Psoas muscle (tissue), 8 donors: ENCODE data around the gene ATN1. TPM values are rescaled to one million over a fixed set of nuclear protein-coding genes. Genes with fewer than 3 reads are reported as not detected.

Source experiments
- ATAC-seq, 4 donors: fragments of 200-7000 bp; cut with Tn5 transposase; one replicate each; pipeline ENCODE4 v1.9.1; 2020; ENCODE audit warnings: moderate library complexity in 3 of 4, mild to moderate bottlenecking in 2 of 4
- DNase-seq, 2 donors: peaks; one replicate each; pipeline ENCODE4 v3.0.0-alpha.2; 2020
- H3K27ac ChIP-seq: fragments of 200-600 bp; one replicate; pipeline ENCODE4 v1.8.0; 2022
- H3K27me3 ChIP-seq, 3 donors: fragments of 200-600 bp in 1 of 3; one replicate each; pipeline versions ENCODE4 v1.6.1 to v1.8.0; 2013 to 2022; ENCODE audit warnings: low read length in 2 of 3, mild to moderate bottlenecking in 2 of 3, moderate library complexity in 1 of 3; ENCODE audit not compliant: insufficient read depth in 3 of 3
- H3K36me3 ChIP-seq, 2 donors: fragments of 200-600 bp in 1 of 2; one replicate each; pipeline versions ENCODE4 v1.6.1 to v1.8.0; 2013 to 2022; ENCODE audit warnings: low read depth in 1 of 2, mild to moderate bottlenecking in 1 of 2, moderate library complexity in 1 of 2; ENCODE audit not compliant: insufficient read depth in 1 of 2
- H3K4me1 ChIP-seq: fragments of 200-600 bp; one replicate; pipeline ENCODE4 v1.8.0; 2022
- H3K4me3 ChIP-seq: fragments of 200-600 bp; one replicate; pipeline ENCODE4 v1.8.0; 2022; ENCODE audit warnings: mild to moderate bottlenecking
- H3K9me3 ChIP-seq: fragments of 200-600 bp; one replicate; pipeline ENCODE4 v1.8.0; 2022
- CTCF ChIP-seq: fragments of 200-600 bp; IDR thresholded peaks from one replicate; pipeline ENCODE4 v1.8.0; 2022; ENCODE audit warnings: antibody characterized with exemption
- WGBS, 3 donors: extraction: QIAGEN DNeasy Blood & Tissue Kit; methylation state at CpG; one replicate each; pipeline versions ENCODE4 v1.1.6 to v1.1.7; 2013; 5-methylcytosine and 5-hydroxymethylcytosine counted together
- intact Hi-C, 2 donors: fragments of 100-400 bp; cut with DNase I; formaldehyde crosslinking; loops; one replicate each; pipeline versions ENCODE4 v1.11.0 to v1.14.2; 2022
- polyA plus RNA-seq, 3 donors: library from polyadenylated mRNA; stranded (reverse); fragments of 200-250 nt; gene quantifications; one replicate each; pipeline ENCODE4 v1.2.3, GENCODE V29; 2013
- total RNA-seq, 4 donors: library from RNA; stranded (reverse); fragmentation: NEBNext Ultra II Directional in 2 of 4; extraction: Animal tissue kit (Norgen Biotek cat#: 25700) in 2 of 4; gene quantifications; one replicate each; pipeline versions ENCODE4 v1.2.1 to v1.2.4, GENCODE V29; 2021 to 2023
- donor health status: healthy with polysubstance abuse.
- donor health status: DM: no; HTN: no; CAD: no; lungs with moderate emphysema.
- donor health status: Bipolar disorder and iron deficiency.
- donor health status: healthy.
- donor health status: DM: yes; HTN: yes; CAD: no.
- donor health status: DM: no; HTN: no; CAD: no.
- donor health status: DM: no; HTN: no; CAD: no.
- donor health status: DM: yes; HTN: yes; CAD: no.

The ATN1 gene
- total and polyA plus RNA-seq, 7 donors = 24.9 to 55.8 (median 46.0) TPM

GRCh38 chr12:6957741-6958608 lies 30.2 kb downstream of the ATN1 start:
- no peak for ATAC-seq
- DNase-seq = peak in 1 of 2 donors; percentile 45
- no peak for TF ChIP-seq CTCF
- Histone ChIP-seq H3K36me3 (no peaks in the 10 kb centered on the region), H3K9me3 (no peaks in the 10 kb centered on the region), H3K4me1 (peaks cover 10% of the 10 kb centered on the region), H3K27ac (peak overlapping the region; percentile 53), H3K4me3 (no peak overlapping the region), H3K27me3 (no peaks in the 10 kb centered on the region)
- WGBS, 3 donors = 85 to 89% (median 86%) methylated on average over 28 of the region's 28 CpGs
- intact Hi-C loops = no loop called here

GRCh38 chr12:6958609-6959057 lies 30.9 kb downstream of the ATN1 start:
- Histone ChIP-seq H3K9me3 (no peaks in the 10 kb centered on the region), H3K27me3 (no peaks in the 10 kb centered on the region), H3K27ac (peak overlapping the region; percentile 53), H3K36me3 (no peaks in the 10 kb centered on the region), H3K4me3 (no peak overlapping the region), H3K4me1 (peaks cover 10% of the 10 kb centered on the region)
- ATAC-seq (no peak), DNase-seq (peak in 1 of 2 donors; percentile 39)
- intact Hi-C loops = no loop called here
- WGBS, 3 donors = 57 to 71% (median 66%) methylated on average over 10 of the region's 10 CpGs
- TF ChIP-seq CTCF = no peak

- Histone ChIP-seq H3K4me3 (no peak overlapping the region), H3K9me3 (no peaks in the 10 kb centered on the region), H3K27me3 (no peaks in the 10 kb centered on the region), H3K36me3 (no peaks in the 10 kb centered on the region), H3K27ac (peak overlapping the region; percentile 53), H3K4me1 (peaks cover 10% of the 10 kb centered on the region)
- peak; percentile 30 to 63 for DNase-seq
- intact Hi-C loops = no loop called here
- ATAC-seq = no peak
- WGBS, 3 donors = 58 to 60% (median 60%) methylated on average over 21 to 24 of the region's 24 CpGs
- TF ChIP-seq CTCF = no peak
Observed at GRCh38 chr12:6959058-6959804, 31.5 kb downstream of the ATN1 start.

GRCh38 chr12:6959805-6960592 lies 32.2 kb downstream of the ATN1 start:
- DNase-seq (peak in 1 of 2 donors; percentile 50), ATAC-seq (no peak)
- Histone ChIP-seq H3K9me3 (no peaks in the 10 kb centered on the region), H3K27ac (peak overlapping the region; percentile 53), H3K27me3 (no peaks in the 10 kb centered on the region), H3K4me1 (peaks cover 14% of the 10 kb centered on the region), H3K4me3 (no peak overlapping the region), H3K36me3 (peaks cover 0 to 3% of the 10 kb centered on the region in 2 donors)
- WGBS, 3 donors = 86 to 90% (median 90%) methylated on average over 24 to 26 of the region's 26 CpGs
- TF ChIP-seq CTCF = no peak
- intact Hi-C loops = loop anchor here (2.0 to 5.0 kb wide), 2 partner anchors 15 to 38 kb away; partner anchors contain the start of gene C12orf57 (in 1 of the 2)
